Liver (tissue), 9 donors: ENCODE measurements around the gene ESPN. TPM values are rescaled to one million over a fixed set of nuclear protein-coding genes. Genes with fewer than 3 reads are reported as not detected.

Experiments used
- DNase-seq: peaks from one replicate; pipeline ENCODE4 v3.0.0-alpha.2; 2017; ENCODE audit warnings: low spot score
- H3K27ac ChIP-seq, 2 donors: one replicate each; pipeline ENCODE4 v1.7.0; 2013; ENCODE audit warnings: inconsistent platforms in 2 of 2, low read length in 2 of 2, control low read depth in 1 of 2, low read depth in 1 of 2, mild to moderate bottlenecking in 1 of 2
- H3K27me3 ChIP-seq, 4 donors: one replicate each; pipeline versions ENCODE4 v1.6.1 to v1.7.0; 2013; ENCODE audit warnings: low read length in 3 of 4, inconsistent platforms in 1 of 4, mild to moderate bottlenecking in 1 of 4, moderate library complexity in 1 of 4; ENCODE audit not compliant: control insufficient read depth in 4 of 4, insufficient read depth in 4 of 4
- H3K36me3 ChIP-seq, 4 donors: one replicate each; pipeline versions ENCODE4 v1.6.1 to v1.7.0; 2013; ENCODE audit warnings: low read length in 3 of 4, mild to moderate bottlenecking in 3 of 4, low read depth in 1 of 4, moderate library complexity in 1 of 4; ENCODE audit not compliant: control insufficient read depth in 4 of 4, insufficient read depth in 3 of 4
- H3K4me1 ChIP-seq, 4 donors: one replicate each; pipeline versions ENCODE4 v1.6.1 to v1.7.0; 2013; ENCODE audit warnings: low read length in 3 of 4, mild to moderate bottlenecking in 3 of 4, moderate library complexity in 1 of 4; ENCODE audit not compliant: control insufficient read depth in 4 of 4, insufficient read depth in 4 of 4
- H3K4me3 ChIP-seq, 3 donors: one replicate each; pipeline versions ENCODE4 v1.6.1 to v1.7.0; 2013; ENCODE audit warnings: low read length in 3 of 3, control low read depth in 1 of 3, low read depth in 1 of 3, mild to moderate bottlenecking in 1 of 3
- H3K9ac ChIP-seq, 2 donors: one replicate each; pipeline ENCODE4 v1.7.0; 2013; ENCODE audit warnings: low read length in 2 of 2, mild to moderate bottlenecking in 2 of 2, moderate library complexity in 2 of 2, control low read depth in 1 of 2, low read depth in 1 of 2
- H3K9me3 ChIP-seq, 4 donors: one replicate each; pipeline versions ENCODE4 v1.6.1 to v1.7.0; 2013; ENCODE audit warnings: low read length in 3 of 4; ENCODE audit not compliant: control insufficient read depth in 4 of 4
- ATF3 ChIP-seq: IDR thresholded peaks from 2 replicates; pipeline ENCODE4 v1.6.1; 2016; ENCODE audit warnings: antibody characterized with exemption
- CTCF ChIP-seq: fragments of 150-350 bp; IDR thresholded peaks from 2 replicates; pipeline ENCODE4 v1.5.1; 2017; ENCODE audit warnings: improper control_type of control experiment, low read depth, low read length; ENCODE audit not compliant: missing input control
- EGR1 ChIP-seq, 2 donors: IDR thresholded peaks; 2 replicates each; pipeline ENCODE4 v1.6.1; 2016 to 2018; ENCODE audit warnings: antibody characterized with exemption in 2 of 2, low read depth in 2 of 2
- FOXA1 ChIP-seq: IDR thresholded peaks from 2 replicates; pipeline ENCODE4 v1.6.1; 2016; ENCODE audit warnings: antibody characterized with exemption
- FOXA2 ChIP-seq: IDR thresholded peaks from 2 replicates; pipeline ENCODE4 v1.6.1; 2016; ENCODE audit warnings: antibody characterized with exemption
- GABPA ChIP-seq, 2 donors: IDR thresholded peaks in 1 of 2; conservative IDR thresholded peaks in 1 of 2; 2 replicates each; pipeline ENCODE4 v1.6.1; 2016; ENCODE audit warnings: antibody characterized with exemption in 2 of 2, mild to moderate bottlenecking in 1 of 2, moderate library complexity in 1 of 2
- HNF4G ChIP-seq: IDR thresholded peaks from 2 replicates; pipeline ENCODE4 v1.6.1; 2016; ENCODE audit warnings: antibody characterized with exemption
- JUND ChIP-seq, 2 donors: IDR thresholded peaks; 2 replicates each; pipeline ENCODE4 v1.6.1; 2016; ENCODE audit warnings: antibody characterized with exemption in 2 of 2
- MAX ChIP-seq: IDR thresholded peaks from 2 replicates; pipeline ENCODE4 v1.6.1; 2016; ENCODE audit warnings: antibody characterized with exemption
- NR2F2 ChIP-seq: IDR thresholded peaks from 2 replicates; pipeline ENCODE4 v1.6.1; 2016; ENCODE audit warnings: antibody characterized with exemption
- RAD21 ChIP-seq, 2 donors: IDR thresholded peaks; 2 replicates each; pipeline ENCODE4 v1.6.1; 2016; ENCODE audit warnings: antibody characterized with exemption in 2 of 2, mild to moderate bottlenecking in 2 of 2
- REST ChIP-seq: IDR thresholded peaks from 2 replicates; pipeline ENCODE4 v1.6.1; 2016; ENCODE audit warnings: antibody characterized with exemption, mild to moderate bottlenecking
- RXRA ChIP-seq, 2 donors: IDR thresholded peaks; 2 replicates each; pipeline ENCODE4 v1.6.1; 2017 to 2018; ENCODE audit warnings: antibody characterized with exemption in 2 of 2, mild to moderate bottlenecking in 1 of 2
- SP1 ChIP-seq: IDR thresholded peaks from 2 replicates; pipeline ENCODE4 v1.6.1; 2018; ENCODE audit warnings: antibody characterized with exemption, mild to moderate bottlenecking
- YY1 ChIP-seq: IDR thresholded peaks from 2 replicates; pipeline ENCODE4 v1.6.1; 2016; ENCODE audit warnings: antibody characterized with exemption, mild to moderate bottlenecking
- ZBTB33 ChIP-seq: IDR thresholded peaks from 2 replicates; pipeline ENCODE4 v1.6.1; 2016; ENCODE audit warnings: antibody characterized with exemption
- WGBS: extraction: QIAGEN DNeasy Blood & Tissue Kit; methylation state at CpG from one replicate; pipeline ENCODE4 v1.1.7; 2013; 5-methylcytosine and 5-hydroxymethylcytosine counted together
- polyA plus RNA-seq, 2 donors: library from polyadenylated mRNA; stranded (reverse) in 1 of 2; unstranded in 1 of 2; fragments of 200-250 nt in 1 of 2; fragments of >200 nt in 1 of 2; fragmentation: Nextera tagmentation in 1 of 2; extraction: Ambion mirVana in 1 of 2; gene quantifications; one replicate each; pipeline versions ENCODE4 v1.2.1 to v1.2.3, GENCODE V29; 2013 to 2015
- total RNA-seq, 2 donors: library from RNA; depleted of rRNA; stranded (reverse); fragments of >200 nt; gene quantifications; one replicate each; pipeline ENCODE4 v1.2.3, GENCODE V29; 2014
- donor health status: healthy.
- donor health status: healthy.
- donor health status: healthy.
- donor health status: healthy.
- donor health status: healthy.

The ESPN gene
- total and polyA plus RNA-seq, 4 donors = 61.5 to 103 (median 68.2) TPM

GRCh38 chr1:6460301-6461050 is 35.9 kb downstream of the ESPN start:
- Histone ChIP-seq H3K36me3 (peaks cover 0 to 14% (median 7%) of the 10 kb centered on the region in 4 donors), H3K9ac (no peak overlapping the region), H3K27ac (no peak overlapping the region), H3K4me1 (peaks cover 1 to 20% (median 8%) of the 10 kb centered on the region in 4 donors), H3K27me3 (no peaks in the 10 kb centered on the region), H3K4me3 (no peak overlapping the region), H3K9me3 (no peaks in the 10 kb centered on the region)
- 65% methylated on average over 39 of the region's 39 CpGs for WGBS
- TF ChIP-seq EGR1 (IDR thresholded peaks at IDR 0.05; ENCODE audit: low read depth in 2 of 2) = no peak
- TF ChIP-seq CTCF = no peak
- no peak for TF ChIP-seq ZBTB33
- no peak for TF ChIP-seq FOXA2
- TF ChIP-seq MAX = no peak
- TF ChIP-seq ATF3 = no peak
- TF ChIP-seq YY1 = no peak
- TF ChIP-seq GABPA (IDR thresholded peaks at IDR 0.05 in 1 of 2, conservative IDR thresholded peaks at IDR 0.05 in 1 of 2) = no peak
- TF ChIP-seq RAD21 (IDR thresholded peaks at IDR 0.05) = no peak
- no peak for TF ChIP-seq NR2F2
- TF ChIP-seq SP1 = no peak
- no peak for TF ChIP-seq HNF4G
- no peak for DNase-seq

GRCh38 chr1:6461051-6461530 is 36.5 kb downstream of the ESPN start:
- Histone ChIP-seq H3K4me3 (no peak overlapping the region), H3K9me3 (no peaks in the 10 kb centered on the region), H3K36me3 (peaks cover 0 to 13% (median 5%) of the 10 kb centered on the region in 4 donors), H3K27ac (no peak overlapping the region), H3K9ac (no peak overlapping the region), H3K4me1 (peaks cover 0 to 20% (median 8%) of the 10 kb centered on the region in 4 donors), H3K27me3 (no peaks in the 10 kb centered on the region)
- WGBS = 89% methylated on average over 40 of the region's 40 CpGs
- TF ChIP-seq SP1 = no peak
- TF ChIP-seq EGR1 (IDR thresholded peaks at IDR 0.05; ENCODE audit: low read depth in 2 of 2) = no peak
- no peak for TF ChIP-seq ZBTB33
- TF ChIP-seq FOXA2 = no peak
- no peak for TF ChIP-seq MAX
- no peak for TF ChIP-seq HNF4G
- TF ChIP-seq RAD21 (IDR thresholded peaks at IDR 0.05) = no peak
- no peak for TF ChIP-seq FOXA1
- TF ChIP-seq CTCF = no peak
- TF ChIP-seq JUND (IDR thresholded peaks at IDR 0.05) = no peak
- TF ChIP-seq RXRA (IDR thresholded peaks at IDR 0.05) = no peak
- no peak for TF ChIP-seq REST
- no peak for DNase-seq
